ENCODE measurements around the gene RFLNA.

The RFLNA gene

GRCh38 chr12:124361996-124362395 lies 67.1 kb downstream of the RFLNA start:
- no peak for DNase-seq

GRCh38 chr12:124363353-124363965 lies 68.6 kb downstream of the RFLNA start:
- no peak for DNase-seq

- no peak for DNase-seq
These were observed 69.7 kb downstream of the RFLNA start for GRCh38 chr12:124364543-124364942.

All from NCI-H1105 (cell line).